WI38 (cell line): Measurements from ENCODE around the gene ODC1.
"Not testable (repeated sequence)": the region's sequence is repeated elsewhere in the genome, so short reads cannot be mapped to it uniquely, and the experiment has no call there.

ENCODE experiments used
- H3K4me3 ChIP-seq: 2 replicates; pipeline ENCODE4 v1.5.1; 2011; ENCODE audit warnings: low read depth, mild to moderate bottlenecking, control low read depth, low read length
- TF ChIP-seq, protein P1 (sequence below): IDR thresholded peaks from 2 replicates; pipeline ENCODE4 v1.5.1; 2012; ENCODE audit warnings: low read depth, mild to moderate bottlenecking, control low read depth, low read length

ODC1 gene

DNA sequence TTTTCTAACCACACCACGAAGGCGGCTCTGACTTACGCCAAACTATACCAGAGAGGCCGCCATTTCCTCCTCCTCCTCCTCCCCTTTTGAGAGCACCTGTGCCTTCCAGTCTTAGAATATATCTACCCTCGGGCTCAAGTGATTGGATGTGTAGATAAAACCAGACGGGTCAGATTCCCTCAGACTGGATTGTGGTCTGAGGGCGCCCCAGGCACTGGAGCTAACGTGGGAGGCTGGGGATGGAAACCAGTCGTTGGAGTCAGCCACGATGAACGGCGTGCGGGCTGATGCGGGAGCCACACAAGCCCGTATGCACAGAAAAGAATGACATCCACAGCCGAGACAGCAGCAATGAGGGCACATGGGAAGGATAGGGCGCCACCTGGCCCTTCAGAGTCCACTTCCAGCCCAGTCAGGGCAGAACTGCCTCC is 12.3 kb upstream of the ODC1 start:
- TF ChIP-seq, protein P1, sequence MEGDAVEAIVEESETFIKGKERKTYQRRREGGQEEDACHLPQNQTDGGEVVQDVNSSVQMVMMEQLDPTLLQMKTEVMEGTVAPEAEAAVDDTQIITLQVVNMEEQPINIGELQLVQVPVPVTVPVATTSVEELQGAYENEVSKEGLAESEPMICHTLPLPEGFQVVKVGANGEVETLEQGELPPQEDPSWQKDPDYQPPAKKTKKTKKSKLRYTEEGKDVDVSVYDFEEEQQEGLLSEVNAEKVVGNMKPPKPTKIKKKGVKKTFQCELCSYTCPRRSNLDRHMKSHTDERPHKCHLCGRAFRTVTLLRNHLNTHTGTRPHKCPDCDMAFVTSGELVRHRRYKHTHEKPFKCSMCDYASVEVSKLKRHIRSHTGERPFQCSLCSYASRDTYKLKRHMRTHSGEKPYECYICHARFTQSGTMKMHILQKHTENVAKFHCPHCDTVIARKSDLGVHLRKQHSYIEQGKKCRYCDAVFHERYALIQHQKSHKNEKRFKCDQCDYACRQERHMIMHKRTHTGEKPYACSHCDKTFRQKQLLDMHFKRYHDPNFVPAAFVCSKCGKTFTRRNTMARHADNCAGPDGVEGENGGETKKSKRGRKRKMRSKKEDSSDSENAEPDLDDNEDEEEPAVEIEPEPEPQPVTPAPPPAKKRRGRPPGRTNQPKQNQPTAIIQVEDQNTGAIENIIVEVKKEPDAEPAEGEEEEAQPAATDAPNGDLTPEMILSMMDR: no peak
- no peak overlapping the region for H3K4me3 ChIP-seq

DNA sequence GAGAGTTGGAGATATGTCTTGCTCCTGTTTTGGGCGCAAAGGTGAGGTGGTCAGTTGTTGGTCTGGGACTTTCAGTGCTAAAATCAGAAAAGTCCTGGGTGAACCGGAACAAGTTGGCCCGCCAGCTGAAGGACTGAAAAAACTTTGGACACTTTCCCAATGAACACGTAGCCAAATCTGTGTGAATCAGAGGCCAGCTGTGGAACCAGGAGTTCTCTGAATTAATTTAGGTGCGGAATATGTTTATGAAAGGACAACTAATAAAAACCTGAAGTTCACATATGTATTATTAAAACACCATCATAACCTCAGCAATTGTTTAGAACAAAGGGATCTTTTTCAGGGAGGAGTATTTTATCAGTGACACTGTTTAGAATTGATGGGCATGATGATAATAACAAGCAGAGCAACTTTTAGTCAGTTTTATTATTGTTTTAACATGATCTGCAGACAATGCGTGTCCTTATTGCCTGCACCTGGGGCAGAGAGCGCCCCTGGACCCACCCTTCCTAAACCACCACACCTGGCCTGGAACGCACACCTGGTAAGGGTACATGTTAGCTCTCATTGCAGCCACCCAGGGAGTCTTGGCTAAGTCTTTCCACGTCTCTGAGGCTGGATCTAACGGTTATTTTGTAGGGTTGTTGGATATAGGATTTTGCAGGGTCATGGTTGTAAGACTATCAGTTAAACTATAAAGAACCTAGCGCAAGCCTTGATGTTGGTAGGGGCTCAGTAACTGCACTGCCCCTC is 9.9 kb upstream of the ODC1 start:
- TF ChIP-seq, protein P1: no peak
- no peak overlapping the region for H3K4me3 ChIP-seq

DNA sequence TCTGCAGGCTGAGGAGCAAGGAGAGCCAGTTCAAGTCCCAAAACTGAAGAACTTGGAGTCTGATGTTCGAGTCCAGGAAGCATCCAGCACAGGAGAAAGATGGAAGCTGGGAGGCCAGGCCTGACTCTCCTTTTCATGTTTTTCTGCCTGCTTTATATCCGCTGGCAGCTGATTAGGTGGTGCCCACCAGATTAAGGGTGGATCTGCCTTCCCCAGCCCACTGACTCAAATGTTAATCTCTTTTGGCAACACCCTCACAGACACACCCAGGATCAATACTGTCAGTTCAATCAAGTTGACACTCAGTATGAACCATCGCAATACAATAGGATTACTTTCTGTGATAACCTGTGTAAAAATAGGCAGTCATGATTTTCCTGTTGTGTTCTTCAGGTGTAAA is 9.1 kb upstream of the ODC1 start:
- not testable (repeated sequence) for H3K4me3 ChIP-seq

DNA sequence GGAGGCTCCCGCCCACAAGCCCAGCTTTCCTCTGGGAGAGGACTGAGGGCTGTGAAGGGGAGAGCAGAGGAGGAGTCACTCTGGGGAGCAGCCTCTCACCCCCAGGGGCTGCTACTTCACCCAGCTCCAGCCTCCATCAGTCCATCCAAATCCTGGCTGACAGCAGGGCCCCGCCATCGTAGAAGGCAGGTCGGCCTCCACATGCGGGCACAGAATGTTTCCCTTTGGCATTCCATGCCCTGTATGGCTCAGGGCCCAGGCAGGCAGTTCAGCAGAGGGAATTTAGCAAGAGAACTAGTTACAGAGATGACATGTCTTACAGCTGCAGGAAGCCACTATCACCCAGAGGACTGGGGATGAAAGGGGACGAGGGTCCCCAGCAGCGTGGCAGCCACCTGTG is 6.4 kb upstream of the ODC1 start:
- no peak overlapping the region for H3K4me3 ChIP-seq
- TF ChIP-seq, protein P1: no peak

DNA sequence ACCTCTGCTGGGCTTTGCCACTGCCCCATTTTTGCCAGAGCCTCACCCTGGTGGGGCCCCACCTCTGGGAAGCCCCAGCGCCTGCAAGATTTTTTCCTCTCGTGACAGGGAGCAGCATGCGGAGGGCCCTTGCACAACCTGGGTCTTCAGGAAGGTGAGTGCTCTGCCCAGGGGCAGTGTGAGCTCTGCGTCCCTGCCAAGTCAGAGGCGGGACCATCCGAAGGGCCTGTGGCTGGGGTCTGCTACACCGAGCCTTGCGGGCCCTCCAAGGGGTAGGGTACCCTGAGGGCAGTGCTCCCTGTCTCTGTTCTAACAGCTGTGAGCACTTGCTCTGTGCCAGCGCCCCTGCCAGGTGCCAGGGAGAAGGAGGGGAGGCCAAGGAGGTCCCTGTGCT is 5.8 kb upstream of the ODC1 start:
- TF ChIP-seq, protein P1: no peak
- no peak overlapping the region for H3K4me3 ChIP-seq

DNA sequence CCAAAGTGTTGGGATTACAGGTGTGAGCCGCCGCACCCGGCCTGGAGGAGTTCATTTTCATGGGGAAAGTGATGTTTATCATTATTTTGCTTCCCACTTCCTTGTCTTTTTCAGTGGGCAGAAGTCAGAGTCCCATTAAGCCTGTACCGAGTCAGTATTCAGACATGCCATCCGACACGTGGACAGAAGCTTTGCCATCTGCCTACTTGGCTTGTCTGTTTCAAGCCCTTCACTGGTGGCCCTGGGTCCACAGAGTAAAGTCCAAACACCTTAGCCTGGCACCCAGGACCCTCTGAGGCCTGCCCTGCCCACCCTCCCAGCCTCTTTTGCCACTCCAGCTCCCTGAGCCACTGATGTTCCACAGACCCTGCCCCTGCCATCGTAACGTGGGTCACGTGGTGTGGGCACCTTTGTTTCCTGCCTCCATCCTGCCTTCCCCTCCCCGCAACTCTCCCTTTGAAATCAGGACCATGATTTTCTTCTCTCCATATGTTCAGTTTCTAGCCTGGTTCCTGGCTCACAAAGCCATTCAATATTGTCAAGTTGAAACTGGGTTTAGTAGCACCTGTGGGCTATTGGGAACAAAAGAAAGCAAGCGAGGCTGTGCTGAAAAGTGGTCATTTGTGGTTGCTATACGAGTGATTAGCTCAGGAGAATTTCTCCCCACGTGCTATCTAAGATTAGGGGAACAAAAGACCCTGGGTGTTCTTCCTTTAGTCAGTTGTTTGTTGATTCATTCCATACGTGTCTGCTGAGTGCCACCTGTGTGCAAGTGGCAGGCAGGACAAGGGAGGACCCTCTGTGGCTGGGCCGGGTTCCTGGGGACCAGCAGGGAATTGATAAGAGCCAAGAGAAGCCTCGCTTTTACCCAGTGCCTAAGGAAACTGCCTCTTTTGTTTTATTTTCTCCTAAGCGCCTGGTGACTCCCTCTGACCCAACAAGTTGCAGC is 5.1 kb upstream of the ODC1 start:
- H3K4me3 ChIP-seq: no peak overlapping the region
- TF ChIP-seq, protein P1: no peak

DNA sequence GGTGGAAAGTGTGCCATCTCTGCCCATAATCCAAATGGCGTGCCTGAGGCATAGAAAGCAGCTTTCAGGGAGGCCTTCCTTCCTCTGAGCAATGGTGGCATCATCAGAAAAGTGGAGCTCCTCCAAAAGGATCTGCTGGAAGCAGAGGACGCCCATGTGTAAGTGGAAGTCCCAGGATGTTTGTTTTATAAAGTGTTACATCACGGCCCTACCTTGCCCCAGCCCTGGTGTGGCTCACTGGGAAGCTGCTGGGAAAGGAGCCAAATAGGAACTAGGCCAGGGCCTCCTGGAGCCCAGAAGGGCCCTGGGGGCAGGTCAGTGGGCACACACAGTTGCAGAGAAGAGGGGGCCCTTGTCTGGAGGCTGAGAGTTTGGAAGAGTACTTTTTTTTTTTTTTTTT is 4.2 kb upstream of the ODC1 start:
- TF ChIP-seq, protein P1: no peak
- H3K4me3 ChIP-seq: no peak overlapping the region
